Measurements from ENCODE around the gene NTN5.

GRCh38 chr19:48708471-48708870, 35.7 kb upstream of the NTN5 start:
- no peak for TF ChIP-seq CTCF (conservative IDR thresholded peaks at IDR 0.05)
- TF ChIP-seq EZH2 (IDR thresholded peaks at IDR 0.05; ENCODE audit: low read depth) = no peak
